Measurements from ENCODE around the gene MEIS1. TPM values are rescaled to one million over a fixed set of nuclear protein-coding genes. Genes with fewer than 3 reads are reported as not detected.
A peak's percentile ranks its signal among the peaks of the same experiment; 100 is the strongest.

The MEIS1 gene
- total RNA-seq, 3 donors from 2014 or later: 23.0 to 37.9 (median 37.0) TPM

DNA sequence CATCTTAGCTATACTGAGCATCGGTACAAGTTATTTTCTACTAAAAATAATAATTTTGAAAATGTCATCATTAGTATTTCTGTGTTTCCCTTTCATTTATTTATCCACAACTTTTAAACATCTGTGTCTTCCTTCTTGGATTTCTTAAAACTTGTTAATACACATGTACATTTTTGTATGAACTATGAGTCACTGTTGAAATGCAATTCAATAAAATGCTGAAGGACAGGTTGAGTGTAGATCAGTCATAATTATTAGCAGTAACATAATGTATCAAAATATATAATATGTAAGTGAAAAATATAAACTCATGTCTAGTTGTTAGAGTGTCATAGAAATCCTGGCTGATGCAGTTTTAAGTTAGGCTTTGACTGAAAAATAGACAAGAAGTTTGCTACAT is 115.9 kb downstream of the MEIS1 start:
- TF ChIP-seq POLR2AphosphoS5 (IDR thresholded peaks at IDR 0.05): no peak
- TF ChIP-seq, protein P1, sequence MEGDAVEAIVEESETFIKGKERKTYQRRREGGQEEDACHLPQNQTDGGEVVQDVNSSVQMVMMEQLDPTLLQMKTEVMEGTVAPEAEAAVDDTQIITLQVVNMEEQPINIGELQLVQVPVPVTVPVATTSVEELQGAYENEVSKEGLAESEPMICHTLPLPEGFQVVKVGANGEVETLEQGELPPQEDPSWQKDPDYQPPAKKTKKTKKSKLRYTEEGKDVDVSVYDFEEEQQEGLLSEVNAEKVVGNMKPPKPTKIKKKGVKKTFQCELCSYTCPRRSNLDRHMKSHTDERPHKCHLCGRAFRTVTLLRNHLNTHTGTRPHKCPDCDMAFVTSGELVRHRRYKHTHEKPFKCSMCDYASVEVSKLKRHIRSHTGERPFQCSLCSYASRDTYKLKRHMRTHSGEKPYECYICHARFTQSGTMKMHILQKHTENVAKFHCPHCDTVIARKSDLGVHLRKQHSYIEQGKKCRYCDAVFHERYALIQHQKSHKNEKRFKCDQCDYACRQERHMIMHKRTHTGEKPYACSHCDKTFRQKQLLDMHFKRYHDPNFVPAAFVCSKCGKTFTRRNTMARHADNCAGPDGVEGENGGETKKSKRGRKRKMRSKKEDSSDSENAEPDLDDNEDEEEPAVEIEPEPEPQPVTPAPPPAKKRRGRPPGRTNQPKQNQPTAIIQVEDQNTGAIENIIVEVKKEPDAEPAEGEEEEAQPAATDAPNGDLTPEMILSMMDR (IDR thresholded peaks at IDR 0.05): no peak
- no peak overlapping the region for H3K27ac ChIP-seq

DNA sequence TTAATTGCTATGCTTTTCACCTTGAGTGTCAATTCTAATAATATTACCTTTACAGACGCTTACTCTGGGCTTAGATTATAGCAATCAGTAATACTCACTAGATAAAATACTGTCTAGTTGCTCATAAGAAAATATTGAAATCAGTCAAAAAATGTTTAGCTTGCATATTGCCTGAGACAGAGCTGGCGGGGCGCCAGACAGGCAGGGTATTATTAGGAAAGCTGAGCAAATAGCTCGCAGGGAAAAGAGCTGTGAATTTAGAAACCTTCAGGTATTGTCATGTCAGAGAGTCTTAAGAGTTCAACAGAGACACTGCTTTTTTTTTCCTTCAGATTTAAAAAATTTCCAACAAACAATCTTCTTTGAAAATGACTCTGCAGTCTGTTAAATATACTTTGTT is 118.4 kb downstream of the MEIS1 start:
- Histone ChIP-seq H3K27ac (no peak overlapping the region), H3K9me3 (no peaks in the 10 kb centered on the region), H3K4me3 (no peak overlapping the region), H3K36me3 (no peaks in the 10 kb centered on the region), H3K27me3 (no peaks in the 10 kb centered on the region), H3K4me1 (no peaks in the 10 kb centered on the region)
- DNase-seq (ENCODE audit: low spot score in 2 of 2): peak in 1 of 2 donors; percentile 60
- TF ChIP-seq POLR2AphosphoS5 (IDR thresholded peaks at IDR 0.05): no peak
- TF ChIP-seq, protein P1 (IDR thresholded peaks at IDR 0.05): no peak
- no peak for TF ChIP-seq POLR2A (IDR thresholded peaks at IDR 0.05)
- intact Hi-C loops (cut with DNase I; ENCODE audit: low total_unique reads): no loop called here

More for the DNA sequence above, 115.9 kb downstream of the MEIS1 start:
- no peaks in the 10 kb centered on the region for H3K9me3 ChIP-seq
- H3K4me1 ChIP-seq: no peaks in the 10 kb centered on the region
- H3K27me3 ChIP-seq: no peaks in the 10 kb centered on the region
- intact Hi-C loops (cut with DNase I; ENCODE audit: low total_unique reads): no loop called here
- H3K4me3 ChIP-seq: no peak overlapping the region
- DNase-seq (ENCODE audit: low spot score in 2 of 2): no peak
- no peaks in the 10 kb centered on the region for H3K36me3 ChIP-seq

DNA sequence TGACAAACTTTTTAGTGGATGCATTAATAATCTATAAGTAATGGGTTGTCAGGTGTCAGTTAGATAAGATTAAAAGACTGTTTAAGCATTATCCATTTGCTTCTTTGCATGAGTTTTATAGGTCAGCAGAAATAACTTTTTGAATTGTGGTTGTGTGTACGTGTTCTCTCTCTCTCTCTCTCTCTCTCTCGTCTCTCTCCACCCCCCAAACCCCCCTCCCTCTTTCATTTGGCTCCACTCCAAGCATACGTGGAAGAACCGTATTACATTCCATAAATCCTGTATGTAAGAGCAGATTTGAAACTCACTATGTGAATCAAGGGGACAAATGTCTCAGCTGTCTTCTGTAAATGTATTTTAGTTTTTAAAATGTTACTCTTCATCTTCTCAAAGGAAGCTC is 120.2 kb downstream of the MEIS1 start:
- Histone ChIP-seq H3K9me3 (no peaks in the 10 kb centered on the region), H3K4me3 (peak overlapping the region; percentile 11 to 52 (median 21)), H3K27ac (peak overlapping the region in 1 of 2 donors; percentile 24), H3K36me3 (no peaks in the 10 kb centered on the region), H3K27me3 (no peaks in the 10 kb centered on the region), H3K4me1 (no peaks in the 10 kb centered on the region)
- TF ChIP-seq, protein P1 (IDR thresholded peaks at IDR 0.05): no peak
- no peak for TF ChIP-seq POLR2A (IDR thresholded peaks at IDR 0.05)
- no peak for TF ChIP-seq POLR2AphosphoS5 (IDR thresholded peaks at IDR 0.05)
- no peak for DNase-seq (ENCODE audit: low spot score in 2 of 2)
- intact Hi-C loops (cut with DNase I; ENCODE audit: low total_unique reads): loop anchor here (5.0 kb wide), 1 partner anchor 203 kb away; no protein-coding TSS in a partner anchor

DNA sequence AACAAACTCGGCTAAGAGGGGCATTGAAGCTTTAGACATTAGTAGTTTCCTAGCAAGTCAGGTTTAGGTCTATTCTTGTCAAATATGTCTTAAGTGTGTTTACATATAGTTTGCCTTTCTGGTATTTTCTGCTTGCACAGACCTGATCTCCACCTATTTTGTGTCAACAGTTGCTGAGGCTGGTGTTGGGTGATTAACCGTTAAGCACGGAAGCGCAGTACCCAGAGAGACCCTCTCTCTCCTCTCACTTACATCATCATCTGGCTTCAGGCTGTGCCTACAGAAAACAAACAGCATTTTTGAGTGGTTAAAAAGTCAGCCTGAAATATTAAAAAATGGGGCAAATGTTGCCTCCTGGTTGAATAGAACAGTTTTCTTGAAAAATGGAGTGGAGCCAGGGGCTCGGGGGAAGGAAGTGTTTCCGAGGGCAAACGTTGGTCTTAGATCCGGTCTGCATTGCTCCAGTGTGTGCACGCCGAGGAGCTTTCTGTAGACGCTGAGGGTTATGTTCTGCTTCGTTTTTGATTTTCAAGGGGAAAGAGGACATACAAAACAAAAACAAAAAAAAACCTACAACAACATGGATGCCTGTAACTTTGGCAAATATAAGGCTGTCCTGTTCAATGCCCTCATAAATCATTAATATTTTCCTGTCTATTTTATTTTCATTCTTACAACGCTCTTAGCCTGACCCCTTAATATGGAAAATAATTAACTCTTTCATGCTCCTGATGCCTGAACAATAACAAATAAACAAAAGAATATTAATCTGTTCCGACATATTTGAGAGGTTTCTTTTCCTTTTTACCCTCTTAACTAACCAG is 120.8 kb downstream of the MEIS1 start:
- TF ChIP-seq POLR2AphosphoS5 (IDR thresholded peaks at IDR 0.05) (no peak), POLR2A (IDR thresholded peaks at IDR 0.05) (no peak)
- TF ChIP-seq, protein P1 (IDR thresholded peaks at IDR 0.05): no peak

DNA sequence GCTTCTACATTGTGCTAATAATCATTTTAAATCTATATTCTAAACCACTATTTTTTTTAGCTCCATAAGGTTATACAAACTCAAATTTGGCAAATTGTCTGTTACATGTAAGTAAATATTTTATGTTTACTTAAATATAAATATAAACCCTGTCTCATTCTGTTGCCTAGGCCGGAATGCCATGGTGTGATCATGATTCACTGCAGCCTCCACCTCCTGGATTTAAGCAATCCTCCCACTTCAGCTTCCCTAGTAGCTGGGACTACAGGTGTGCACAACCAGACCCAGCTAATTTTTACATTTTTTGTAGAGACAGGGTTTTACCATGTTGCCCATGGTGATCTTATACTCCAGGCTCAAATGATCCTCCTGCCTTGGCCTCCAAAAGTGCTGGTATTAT is 124.7 kb downstream of the MEIS1 start:
- no peaks in the 10 kb centered on the region for H3K4me1 ChIP-seq
- TF ChIP-seq POLR2AphosphoS5 (IDR thresholded peaks at IDR 0.05): no peak
- TF ChIP-seq, protein P1 (IDR thresholded peaks at IDR 0.05): no peak
- no peak for TF ChIP-seq POLR2A (IDR thresholded peaks at IDR 0.05)
- intact Hi-C loops (cut with DNase I; ENCODE audit: low total_unique reads): loop anchor here (5.0 kb wide), 1 partner anchor 207 kb away; no protein-coding TSS in a partner anchor

More for the DNA sequence above, 120.8 kb downstream of the MEIS1 start:
- no peak for DNase-seq (ENCODE audit: low spot score in 2 of 2)
- no peaks in the 10 kb centered on the region for H3K36me3 ChIP-seq
- H3K27ac ChIP-seq: peak overlapping the region; percentile 24 to 27
- intact Hi-C loops (cut with DNase I; ENCODE audit: low total_unique reads): loop anchor here (5.0 kb wide), 1 partner anchor 203 kb away; no protein-coding TSS in a partner anchor
- no peaks in the 10 kb centered on the region for H3K4me1 ChIP-seq
- H3K27me3 ChIP-seq: no peaks in the 10 kb centered on the region
- peak overlapping the region; percentile 11 to 52 (median 21) for H3K4me3 ChIP-seq
- H3K9me3 ChIP-seq: no peaks in the 10 kb centered on the region

More for the DNA sequence above, 124.7 kb downstream of the MEIS1 start:
- Histone ChIP-seq H3K27me3 (no peaks in the 10 kb centered on the region), H3K36me3 (no peaks in the 10 kb centered on the region), H3K9me3 (no peaks in the 10 kb centered on the region), H3K4me3 (no peak overlapping the region), H3K27ac (no peak overlapping the region)
- DNase-seq (ENCODE audit: low spot score in 2 of 2): no peak
